IPS-20b (cell line): Measurements from ENCODE around the gene VEPH1.
A peak's percentile ranks its signal among the peaks of the same experiment; 100 is the strongest.

ENCODE experiments used
- H3K27ac ChIP-seq: one replicate; pipeline ENCODE4 v1.5.1; 2013; ENCODE audit warnings: low read length
- H3K27me3 ChIP-seq: 2 replicates; pipeline ENCODE4 v1.6.1; 2013; ENCODE audit warnings: mild to moderate bottlenecking, low read length, inconsistent platforms; ENCODE audit not compliant: insufficient read depth
- H3K36me3 ChIP-seq: 2 replicates; pipeline ENCODE4 v1.6.1; 2013; ENCODE audit warnings: low read depth, mild to moderate bottlenecking, inconsistent platforms, low read length, moderate library complexity; ENCODE audit not compliant: insufficient read depth
- H3K4me1 ChIP-seq: 2 replicates; pipeline ENCODE4 v1.6.1; 2013; ENCODE audit warnings: mild to moderate bottlenecking, control low read depth, inconsistent platforms, low read length, moderate library complexity; ENCODE audit not compliant: insufficient read depth
- H3K4me3 ChIP-seq: 2 replicates; pipeline ENCODE4 v1.5.1; 2013; ENCODE audit warnings: mild to moderate bottlenecking, low read length, inconsistent platforms
- H3K9ac ChIP-seq: 2 replicates; pipeline ENCODE4 v1.6.1; 2013; ENCODE audit warnings: low read depth, mild to moderate bottlenecking, inconsistent platforms, low read length, moderate library complexity
- H3K9me3 ChIP-seq: 2 replicates; pipeline ENCODE4 v1.6.1; 2013; ENCODE audit warnings: mild to moderate bottlenecking, low read depth, low read length, inconsistent platforms; ENCODE audit not compliant: insufficient read depth

The VEPH1 gene

DNA sequence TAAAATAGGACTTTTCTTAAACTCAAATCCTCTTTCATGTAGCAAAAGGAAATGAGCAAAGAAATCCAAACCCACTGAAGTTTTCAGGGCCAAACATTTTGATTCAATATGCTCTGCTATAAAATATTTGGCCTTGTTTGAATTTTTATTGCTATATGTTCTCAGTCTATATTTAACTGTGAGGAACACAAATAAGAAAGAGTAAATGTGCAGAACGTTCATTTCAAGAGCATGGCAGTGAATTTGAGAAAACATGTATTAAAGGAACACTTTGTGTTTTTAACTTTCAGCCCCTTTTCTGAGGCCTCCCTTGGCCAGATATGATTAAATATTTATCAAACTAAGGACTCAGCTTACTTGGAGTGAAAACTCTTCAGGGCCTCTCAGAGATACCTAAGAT, 218.5 kb downstream of the VEPH1 start:
- H3K9ac ChIP-seq: no peak overlapping the region
- H3K27ac ChIP-seq: no peak overlapping the region
- no peaks in the 10 kb centered on the region for H3K9me3 ChIP-seq
- H3K4me1 ChIP-seq: no peaks in the 10 kb centered on the region
- H3K4me3 ChIP-seq: no peak overlapping the region
- no peaks in the 10 kb centered on the region for H3K36me3 ChIP-seq
- H3K27me3 ChIP-seq: no peaks in the 10 kb centered on the region

DNA sequence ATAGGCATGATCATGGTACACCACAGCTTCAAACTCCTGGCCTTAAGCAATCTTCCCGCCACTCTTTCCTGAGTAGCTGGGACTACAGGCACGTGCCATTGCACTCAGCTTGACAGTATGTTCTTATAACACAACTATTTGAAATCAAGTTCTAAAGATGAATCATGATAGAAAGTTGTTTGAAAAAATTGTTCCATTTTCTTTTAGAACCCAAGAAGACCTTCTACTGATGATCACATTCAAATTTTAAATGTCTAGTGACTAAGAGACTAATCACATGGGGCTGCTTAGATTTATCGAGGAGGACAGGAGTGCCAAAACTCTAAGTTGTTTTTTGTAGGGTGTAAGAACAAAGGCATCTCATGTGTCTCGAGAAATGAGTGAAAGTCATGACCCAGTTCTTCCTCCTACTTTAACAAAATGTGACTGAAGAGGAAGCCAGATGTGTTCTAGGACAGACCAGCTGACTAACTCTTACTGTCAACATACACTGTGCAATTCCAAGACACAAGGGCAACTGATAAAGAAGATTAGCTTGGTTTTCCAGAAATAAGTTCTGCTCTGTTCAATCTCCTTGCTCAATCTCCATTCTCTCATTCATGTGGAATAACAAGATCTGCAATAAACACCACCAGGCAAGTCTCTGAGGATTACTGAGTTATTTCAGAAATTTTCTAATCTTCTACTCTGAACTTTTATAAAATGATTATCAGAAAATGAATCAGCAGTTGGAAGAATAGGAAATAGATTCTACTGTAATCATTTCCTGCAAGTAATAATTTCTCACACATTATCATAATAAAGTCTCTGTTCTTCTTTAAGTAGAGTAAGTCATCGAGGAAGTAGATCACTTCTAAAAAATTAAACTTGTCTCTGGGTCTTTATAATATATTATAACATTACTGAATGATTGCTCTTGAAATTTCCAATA, 220.7 kb downstream of the VEPH1 start:
- no peak overlapping the region for H3K9ac ChIP-seq
- no peak overlapping the region for H3K4me3 ChIP-seq
- H3K4me1 ChIP-seq: no peaks in the 10 kb centered on the region
- no peaks in the 10 kb centered on the region for H3K27me3 ChIP-seq
- H3K27ac ChIP-seq: no peak overlapping the region
- H3K9me3 ChIP-seq: no peaks in the 10 kb centered on the region
- H3K36me3 ChIP-seq: no peaks in the 10 kb centered on the region

DNA sequence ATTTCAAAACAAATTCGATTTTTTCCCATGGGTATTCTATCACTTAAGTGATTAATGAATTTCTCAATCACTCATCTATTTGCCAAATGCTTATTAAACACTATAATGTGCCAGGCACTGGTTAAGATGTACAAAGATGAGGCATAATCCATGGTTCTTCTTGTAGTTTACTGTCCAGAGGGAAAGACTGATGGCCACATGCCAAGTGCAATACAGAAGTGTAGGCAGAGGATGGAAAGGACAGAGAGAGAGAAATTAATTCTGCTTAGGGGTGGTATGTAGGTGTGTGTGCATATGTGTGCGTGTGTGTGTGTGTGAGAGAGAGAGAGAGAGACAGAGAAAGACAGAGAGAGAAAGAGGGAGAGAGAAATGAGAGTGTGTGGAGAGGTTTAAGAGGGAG, 222.4 kb downstream of the VEPH1 start:
- H3K27ac ChIP-seq: no peak overlapping the region
- no peaks in the 10 kb centered on the region for H3K27me3 ChIP-seq
- no peak overlapping the region for H3K4me3 ChIP-seq
- H3K36me3 ChIP-seq: no peaks in the 10 kb centered on the region
- no peaks in the 10 kb centered on the region for H3K9me3 ChIP-seq
- H3K4me1 ChIP-seq: no peaks in the 10 kb centered on the region
- no peak overlapping the region for H3K9ac ChIP-seq

DNA sequence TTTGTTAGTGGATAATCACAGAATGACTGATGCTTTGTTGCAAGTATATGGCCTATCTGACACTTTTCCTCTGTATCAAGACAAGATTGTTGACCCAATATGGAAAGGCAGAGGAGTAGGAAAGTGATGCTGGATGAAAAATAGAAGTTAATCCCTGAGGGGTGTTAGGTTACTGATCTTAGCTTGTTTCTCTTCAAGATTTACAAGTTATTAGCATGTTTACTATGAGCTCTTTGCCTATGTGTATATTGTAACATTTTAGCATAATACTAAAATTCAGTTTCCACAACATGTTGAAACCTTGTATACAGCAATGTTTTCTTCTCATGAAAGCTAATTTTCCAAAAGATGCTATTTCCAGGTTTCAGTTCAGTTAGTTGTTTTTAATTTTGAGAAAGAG, 222.9 kb downstream of the VEPH1 start:
- no peaks in the 10 kb centered on the region for H3K27me3 ChIP-seq
- no peak overlapping the region for H3K9ac ChIP-seq
- no peak overlapping the region for H3K4me3 ChIP-seq
- no peaks in the 10 kb centered on the region for H3K36me3 ChIP-seq
- no peaks in the 10 kb centered on the region for H3K9me3 ChIP-seq
- no peaks in the 10 kb centered on the region for H3K4me1 ChIP-seq
- no peak overlapping the region for H3K27ac ChIP-seq

DNA sequence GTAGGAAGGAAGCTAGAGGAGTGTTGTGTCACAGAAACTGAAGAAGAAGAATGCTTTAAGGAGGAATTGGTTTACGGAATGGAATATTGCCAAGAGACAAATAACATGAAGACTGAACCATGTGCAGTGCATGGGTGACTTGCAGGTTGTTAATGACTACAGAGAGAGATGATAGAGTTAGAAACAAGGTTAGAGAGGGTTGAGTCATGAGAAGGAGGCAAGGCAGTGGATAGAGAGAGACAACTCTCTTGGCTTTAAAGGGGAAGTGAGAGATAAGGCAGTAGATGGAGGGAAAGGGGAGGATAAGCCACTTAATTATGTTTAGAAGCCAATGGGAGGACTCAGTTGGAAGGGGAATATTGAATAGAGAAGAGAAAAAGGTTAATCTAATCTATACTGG, 224.0 kb downstream of the VEPH1 start:
- Histone ChIP-seq H3K4me1 (peaks cover 3% of the 10 kb centered on the region; the same call in 1 of the 2 replicates), H3K9me3 (no peaks in the 10 kb centered on the region), H3K27me3 (no peaks in the 10 kb centered on the region), H3K4me3 (no peak overlapping the region), H3K9ac (no peak overlapping the region), H3K36me3 (no peaks in the 10 kb centered on the region), H3K27ac (no peak overlapping the region)

DNA sequence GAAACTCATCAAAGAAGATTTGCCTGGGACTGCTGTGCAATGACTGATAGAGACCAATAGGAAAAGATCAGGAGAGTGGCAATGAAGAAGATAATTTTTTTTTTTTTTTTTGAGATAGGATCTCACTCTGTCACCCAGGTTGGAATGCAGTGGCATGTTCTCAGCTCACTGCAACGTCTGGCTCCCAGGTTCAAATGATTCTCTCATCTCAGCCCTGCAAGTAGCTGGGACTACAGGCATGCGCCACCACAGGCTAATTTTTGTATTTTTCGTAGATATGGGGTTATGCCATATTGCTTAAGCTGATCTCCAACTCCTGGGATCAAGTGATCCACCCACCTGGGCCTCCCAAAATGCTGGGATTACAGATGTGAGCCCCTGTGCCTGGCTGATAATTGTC, 226.4 kb downstream of the VEPH1 start:
- no peaks in the 10 kb centered on the region for H3K9me3 ChIP-seq
- no peak overlapping the region for H3K9ac ChIP-seq
- no peak overlapping the region for H3K4me3 ChIP-seq
- no peaks in the 10 kb centered on the region for H3K36me3 ChIP-seq
- H3K27ac ChIP-seq: no peak overlapping the region
- no peaks in the 10 kb centered on the region for H3K27me3 ChIP-seq
- H3K4me1 ChIP-seq: peaks cover 14% of the 10 kb centered on the region; the same call in 1 of the 2 replicates

DNA sequence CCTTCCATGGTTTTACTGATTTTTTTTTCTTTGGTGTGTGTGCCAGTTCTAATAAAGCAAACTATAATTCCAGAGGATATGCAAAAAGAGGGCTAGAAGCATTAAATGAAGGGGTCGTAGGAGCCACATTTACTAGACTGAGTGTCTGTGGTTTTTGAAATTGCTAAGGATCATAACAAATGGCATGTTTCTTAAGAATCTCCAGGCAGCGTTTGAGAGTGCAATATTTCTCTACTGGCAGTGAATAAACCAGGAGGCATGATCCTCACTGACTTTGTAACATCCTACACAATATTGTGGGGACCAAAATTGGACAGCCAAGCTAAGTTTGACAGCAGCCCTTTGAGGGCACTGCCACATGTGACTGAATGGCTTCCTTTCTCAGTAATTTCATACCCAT, 227.4 kb downstream of the VEPH1 start:
- H3K27me3 ChIP-seq: no peaks in the 10 kb centered on the region
- H3K36me3 ChIP-seq: no peaks in the 10 kb centered on the region
- no peak overlapping the region for H3K9ac ChIP-seq
- no peaks in the 10 kb centered on the region for H3K9me3 ChIP-seq
- no peak overlapping the region for H3K4me3 ChIP-seq
- H3K4me1 ChIP-seq: peaks cover 14% of the 10 kb centered on the region; the same call in 1 of the 2 replicates
- H3K27ac ChIP-seq: no peak overlapping the region

DNA sequence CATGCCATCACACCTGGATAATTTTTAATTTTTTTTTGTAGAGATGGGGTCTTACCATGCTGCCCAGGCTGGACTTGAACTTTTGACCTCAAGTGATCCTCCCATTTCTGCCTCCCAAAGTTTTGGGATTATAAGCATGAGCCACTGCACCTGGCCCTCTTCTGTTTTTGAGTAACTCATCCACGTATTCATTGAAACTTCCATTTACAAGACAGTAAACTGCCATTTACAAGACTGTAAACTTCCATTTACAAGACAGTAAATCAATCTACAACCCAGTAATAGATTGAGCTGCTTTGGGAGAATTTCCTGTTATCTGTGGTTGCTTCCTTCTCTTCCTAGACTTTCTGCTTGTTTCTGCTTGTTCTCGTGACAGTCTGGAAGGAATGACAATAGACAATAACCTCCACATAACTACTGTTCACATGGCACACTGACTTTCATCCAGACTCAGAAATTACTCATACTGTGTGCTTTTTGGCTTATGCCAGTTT, 228.5 kb downstream of the VEPH1 start:
- no peaks in the 10 kb centered on the region for H3K9me3 ChIP-seq
- H3K9ac ChIP-seq: no peak overlapping the region; the same call in 1 of the 2 replicates
- peak overlapping the region; percentile 93 for H3K27ac ChIP-seq
- no peaks in the 10 kb centered on the region for H3K36me3 ChIP-seq
- H3K4me3 ChIP-seq: peak overlapping the region; percentile 46; the same call in 1 of the 2 replicates
- H3K27me3 ChIP-seq: no peaks in the 10 kb centered on the region
- H3K4me1 ChIP-seq: peaks cover 14% of the 10 kb centered on the region; the same call in 1 of the 2 replicates

DNA sequence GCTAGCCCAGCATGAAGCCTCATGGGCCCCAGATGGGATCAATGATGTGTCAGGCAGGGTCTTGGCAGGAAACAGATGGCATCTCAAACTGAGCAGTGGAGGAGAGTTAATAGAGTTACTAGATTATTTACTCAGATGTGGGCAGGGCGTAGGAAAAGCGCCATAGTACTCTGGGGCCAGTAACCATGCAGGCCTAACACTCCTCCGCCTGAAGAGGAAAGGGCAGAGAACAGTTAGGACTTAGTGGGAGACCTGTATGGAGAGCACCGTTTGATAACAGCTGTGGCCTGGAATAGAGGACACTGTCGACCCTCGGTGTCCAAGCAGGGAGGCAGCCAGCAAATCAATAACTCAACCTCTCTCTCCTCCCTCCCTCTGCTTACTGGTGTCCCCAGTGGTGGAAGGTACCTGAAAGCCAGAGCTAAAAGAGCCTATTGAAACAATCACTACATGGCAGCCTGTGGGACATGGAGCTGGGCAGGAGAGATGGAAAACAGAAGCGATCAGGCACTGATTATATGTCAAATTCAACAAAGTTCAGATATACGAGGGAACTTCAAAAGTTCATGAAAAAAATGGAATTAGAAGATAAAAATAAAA, 231.8 kb downstream of the VEPH1 start:
- Histone ChIP-seq H3K4me1 (peaks cover 14% of the 10 kb centered on the region; the same call in 1 of the 2 replicates), H3K4me3 (no peak overlapping the region), H3K36me3 (no peaks in the 10 kb centered on the region), H3K9ac (no peak overlapping the region), H3K27ac (no peak overlapping the region), H3K27me3 (no peaks in the 10 kb centered on the region), H3K9me3 (no peaks in the 10 kb centered on the region)

DNA sequence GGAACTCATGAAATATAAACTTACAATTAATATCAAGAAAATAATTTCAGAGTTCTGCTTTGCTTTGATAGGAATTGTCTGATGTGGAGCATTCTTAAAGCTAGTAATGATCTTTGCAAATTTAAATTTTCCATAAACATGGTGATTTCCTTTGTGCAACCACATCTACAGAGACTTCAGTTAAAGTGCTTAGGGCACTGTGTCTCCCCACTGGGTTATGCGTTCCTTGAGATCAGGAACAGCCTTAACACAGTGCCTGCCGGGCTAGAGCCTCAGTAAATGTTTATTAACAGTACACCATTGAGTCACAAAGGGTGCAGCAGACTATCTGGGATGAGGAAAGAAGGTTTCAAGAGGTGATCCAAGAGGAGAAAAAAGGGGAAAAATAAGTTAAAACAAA, 235.2 kb downstream of the VEPH1 start:
- H3K4me1 ChIP-seq: peaks cover 3% of the 10 kb centered on the region; the same call in 1 of the 2 replicates

DNA sequence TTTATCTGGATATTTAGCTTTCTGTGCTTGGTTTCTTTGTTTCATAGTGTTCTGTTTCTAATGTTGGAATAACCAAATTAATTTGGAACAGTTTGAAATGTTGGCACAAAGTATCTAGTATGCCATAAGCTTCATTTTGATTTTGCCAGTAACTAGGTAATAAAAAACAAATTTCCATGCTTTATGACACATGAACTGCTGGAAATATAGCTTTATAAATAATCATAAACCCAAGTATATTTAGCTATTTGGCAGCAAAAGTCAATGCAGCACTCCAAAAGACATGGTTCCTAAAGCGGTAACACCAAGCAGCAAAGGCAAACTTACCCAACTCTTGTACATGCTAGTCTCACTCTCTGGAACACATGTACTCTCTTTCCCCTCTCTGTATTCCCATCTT, 237.3 kb downstream of the VEPH1 start:
- peaks cover 9% of the 10 kb centered on the region; the same call in 1 of the 2 replicates for H3K4me1 ChIP-seq
- H3K27ac ChIP-seq: no peak overlapping the region
- H3K4me3 ChIP-seq: no peak overlapping the region
- no peaks in the 10 kb centered on the region for H3K9me3 ChIP-seq
- no peak overlapping the region for H3K9ac ChIP-seq
- no peaks in the 10 kb centered on the region for H3K36me3 ChIP-seq
- no peaks in the 10 kb centered on the region for H3K27me3 ChIP-seq

More for the DNA sequence above, 235.2 kb downstream of the VEPH1 start:
- Histone ChIP-seq H3K36me3 (no peaks in the 10 kb centered on the region), H3K27ac (no peak overlapping the region), H3K9me3 (no peaks in the 10 kb centered on the region), H3K27me3 (no peaks in the 10 kb centered on the region), H3K9ac (no peak overlapping the region), H3K4me3 (no peak overlapping the region)
